T1000 (cell line): ENCODE results near the gene LHX1.

ENCODE experiments used
- DNase-seq: peaks from one replicate; lab custom pipeline; 2025; ENCODE audit warnings: mixed read lengths; lab: John Stamatoyannopoulos, UW

Gene LHX1

DNA sequence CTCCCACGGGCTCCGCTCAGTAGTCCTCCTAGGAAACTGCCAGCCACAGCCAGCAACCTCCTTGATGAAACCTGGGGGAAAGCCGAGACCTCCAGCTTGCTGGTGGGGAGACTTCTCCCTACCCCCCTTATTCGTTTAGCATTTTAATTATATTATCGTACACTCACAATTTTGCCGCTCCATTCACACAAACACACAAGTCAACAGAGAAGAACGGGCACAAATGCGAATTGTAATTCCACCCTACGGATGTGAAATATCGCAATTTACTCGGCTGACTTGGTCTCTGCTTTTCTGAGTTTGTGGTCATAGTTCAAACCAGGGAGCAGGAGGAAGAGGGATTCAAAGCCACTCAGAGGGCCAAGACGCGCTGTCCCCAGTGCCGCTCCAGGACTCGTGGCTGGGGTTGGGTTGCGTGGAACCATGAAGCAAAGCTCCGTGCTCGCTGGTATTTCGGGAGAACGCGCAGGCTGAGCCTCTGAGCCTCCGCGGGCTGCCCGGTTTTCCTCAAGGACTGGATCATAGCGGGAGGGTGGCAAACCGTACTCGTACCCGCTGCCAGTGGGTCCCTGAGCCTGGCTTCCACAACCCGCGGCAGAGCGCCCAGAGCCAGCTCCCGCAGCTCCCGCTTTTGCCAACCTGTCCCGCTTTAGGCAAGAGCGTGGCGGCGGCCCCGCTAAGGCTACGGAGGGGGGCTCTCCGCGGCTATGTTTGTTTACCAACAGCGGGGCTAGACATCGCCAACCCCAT is 2.0 kb downstream of the LHX1 start:
- no peak for DNase-seq

DNA sequence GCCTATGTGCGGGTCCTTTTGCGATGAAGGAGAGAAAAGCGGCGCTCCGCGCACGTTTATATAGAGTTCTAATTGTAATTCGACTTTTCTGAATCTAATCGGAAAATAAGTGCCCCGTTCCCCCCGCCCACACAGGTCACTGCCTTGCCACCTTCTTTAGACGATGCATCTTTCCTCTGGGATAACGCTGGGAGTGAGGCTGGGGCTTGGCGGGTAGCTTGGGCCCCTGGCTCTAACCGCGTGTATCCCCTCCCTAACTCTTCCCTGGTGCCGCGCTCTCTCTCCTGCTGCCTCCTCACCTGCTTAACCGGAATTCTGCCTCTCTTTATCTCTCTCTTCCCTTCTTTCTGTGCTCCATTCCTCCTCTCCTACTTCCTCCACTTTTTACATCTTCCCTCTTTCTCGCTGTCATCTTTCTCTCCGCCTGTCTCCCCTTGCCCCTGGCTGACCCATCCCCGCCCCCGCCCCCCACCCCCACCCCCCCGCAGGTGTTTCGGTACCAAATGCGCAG is 2.6 kb downstream of the LHX1 start:
- DNase-seq: no peak

DNA sequence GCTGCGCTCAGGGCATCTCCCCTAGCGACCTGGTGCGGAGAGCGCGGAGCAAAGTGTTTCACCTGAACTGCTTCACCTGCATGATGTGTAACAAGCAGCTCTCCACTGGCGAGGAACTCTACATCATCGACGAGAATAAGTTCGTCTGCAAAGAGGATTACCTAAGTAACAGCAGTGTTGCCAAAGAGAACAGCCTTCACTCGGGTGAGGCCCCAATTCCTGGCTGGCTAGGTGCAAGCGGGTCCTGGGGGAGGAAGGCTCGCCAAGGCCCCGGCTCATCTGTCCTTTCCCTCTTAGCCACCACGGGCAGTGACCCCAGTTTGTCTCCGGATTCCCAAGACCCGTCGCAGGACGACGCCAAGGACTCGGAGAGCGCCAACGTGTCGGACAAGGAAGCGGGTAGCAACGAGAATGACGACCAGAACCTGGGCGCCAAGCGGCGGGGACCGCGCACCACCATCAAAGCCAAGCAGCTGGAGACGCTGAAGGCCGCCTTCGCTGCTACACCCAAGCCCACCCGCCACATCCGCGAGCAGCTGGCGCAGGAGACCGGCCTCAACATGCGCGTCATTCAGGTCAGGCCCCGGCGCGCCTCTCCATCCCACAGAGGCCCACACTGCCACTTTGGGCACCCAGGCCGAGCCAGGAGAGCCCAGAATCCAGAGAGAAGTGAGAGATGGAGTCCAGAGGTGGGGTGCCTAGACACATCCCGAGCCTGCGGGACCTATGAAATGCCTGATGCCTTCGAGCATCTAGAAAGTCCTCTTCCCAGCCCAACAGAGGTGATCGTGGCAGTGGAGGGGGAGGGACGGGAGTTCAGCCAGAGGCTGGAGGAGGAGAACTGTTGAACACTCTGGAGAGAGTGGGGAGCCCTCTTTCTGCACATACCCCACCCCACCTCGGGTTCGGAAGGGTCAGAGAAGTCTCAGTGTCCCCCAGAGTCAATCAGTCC is 3.3 kb downstream of the LHX1 start:
- DNase-seq: no peak

- DNase-seq: no peak
Observed at GRCh38 chr17:36941265-36942010, 4.2 kb downstream of the LHX1 start.

DNA sequence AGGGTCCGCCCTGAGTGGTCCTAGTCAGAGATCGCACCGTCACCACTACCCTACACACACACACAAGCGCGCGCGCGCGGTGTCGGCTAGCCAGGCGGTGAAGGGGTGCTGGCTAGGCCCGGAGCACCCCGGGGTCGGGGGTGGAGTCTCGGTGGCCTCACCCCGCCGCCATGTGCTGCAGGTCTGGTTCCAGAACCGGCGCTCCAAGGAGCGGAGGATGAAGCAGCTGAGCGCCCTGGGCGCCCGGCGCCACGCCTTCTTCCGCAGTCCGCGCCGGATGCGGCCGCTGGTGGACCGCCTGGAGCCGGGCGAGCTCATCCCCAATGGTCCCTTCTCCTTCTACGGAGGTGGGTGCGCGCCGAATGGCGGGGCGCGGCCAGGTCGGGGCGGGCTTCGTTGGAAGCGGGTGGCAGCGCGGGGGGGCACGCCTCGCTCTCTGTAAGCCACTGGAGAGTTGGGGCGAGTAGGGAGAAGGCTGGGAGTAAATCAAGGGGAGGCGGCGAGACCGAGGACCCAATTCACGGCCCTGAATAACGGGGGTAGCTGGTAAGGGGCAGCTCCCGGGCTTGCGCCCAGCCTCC is 4.8 kb downstream of the LHX1 start:
- DNase-seq: no peak

- no peak for DNase-seq
Observed at GRCh38 chr17:36942631-36943125, 5.4 kb downstream of the LHX1 start.

DNA sequence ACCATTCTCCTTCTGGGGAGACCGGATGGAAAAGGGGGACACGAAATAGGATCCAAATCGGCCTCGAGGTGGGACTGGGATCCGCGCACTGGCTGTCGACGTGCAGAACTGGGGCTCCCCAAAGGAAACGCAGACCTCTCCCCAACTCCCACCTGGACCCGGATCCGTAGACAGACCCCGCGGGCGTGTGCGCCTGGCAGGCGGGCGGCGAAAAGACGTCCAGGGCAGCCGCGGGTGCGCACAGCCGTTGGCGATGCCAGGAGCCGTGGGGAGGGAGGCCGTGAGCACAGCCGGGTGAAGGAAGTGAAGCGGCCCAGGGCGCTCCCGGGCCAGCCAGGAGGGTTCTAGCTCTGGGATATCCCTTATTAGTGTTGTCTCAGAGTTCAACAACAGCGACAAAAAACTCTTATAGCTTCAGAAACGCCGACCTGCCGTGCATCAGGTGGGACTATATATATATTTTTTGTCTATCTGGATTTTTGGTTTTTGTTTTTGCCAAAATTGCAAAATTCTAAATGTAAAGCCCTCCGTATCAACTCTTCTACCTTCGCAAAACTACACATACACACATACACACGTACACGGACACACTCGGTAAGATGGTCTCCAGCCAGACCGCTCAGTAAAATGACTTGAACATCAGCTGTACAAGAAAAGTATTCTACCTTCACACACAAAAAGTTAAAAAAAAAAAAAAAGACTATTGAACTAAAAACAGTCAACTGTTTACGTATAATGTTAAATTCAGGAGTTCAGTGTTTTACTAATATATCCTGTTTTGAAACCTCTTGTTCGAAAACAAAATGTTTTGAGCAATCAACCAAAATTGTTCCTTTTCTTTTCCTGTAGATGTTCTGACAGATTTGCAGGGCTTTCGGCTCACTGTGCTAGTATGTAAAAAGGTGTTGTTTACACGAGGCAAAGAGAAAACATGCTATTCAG is 6.2 kb downstream of the LHX1 start:
- no peak for DNase-seq

GRCh38 chr17:36944553-36944952 is 7.3 kb downstream of the LHX1 start:
- no peak for DNase-seq

DNA sequence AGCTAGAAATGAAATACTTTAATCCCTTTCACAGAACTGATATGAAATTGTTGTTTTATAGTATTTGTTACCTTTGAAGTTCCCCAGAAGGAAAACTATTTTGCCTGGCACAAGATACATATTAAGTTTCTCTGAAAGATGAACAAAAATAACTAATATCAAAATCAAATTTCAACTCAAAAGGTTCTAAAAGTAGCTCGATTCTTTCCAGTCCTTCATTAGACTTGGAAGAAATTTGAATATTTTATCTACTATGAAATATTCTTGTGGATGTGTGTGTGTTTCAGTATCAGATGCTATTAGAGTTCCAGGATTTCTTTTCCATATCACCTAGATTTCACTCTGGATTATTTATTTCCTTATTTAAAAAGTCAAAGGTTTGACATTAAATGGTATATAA is 7.9 kb downstream of the LHX1 start:
- no peak for DNase-seq

DNA sequence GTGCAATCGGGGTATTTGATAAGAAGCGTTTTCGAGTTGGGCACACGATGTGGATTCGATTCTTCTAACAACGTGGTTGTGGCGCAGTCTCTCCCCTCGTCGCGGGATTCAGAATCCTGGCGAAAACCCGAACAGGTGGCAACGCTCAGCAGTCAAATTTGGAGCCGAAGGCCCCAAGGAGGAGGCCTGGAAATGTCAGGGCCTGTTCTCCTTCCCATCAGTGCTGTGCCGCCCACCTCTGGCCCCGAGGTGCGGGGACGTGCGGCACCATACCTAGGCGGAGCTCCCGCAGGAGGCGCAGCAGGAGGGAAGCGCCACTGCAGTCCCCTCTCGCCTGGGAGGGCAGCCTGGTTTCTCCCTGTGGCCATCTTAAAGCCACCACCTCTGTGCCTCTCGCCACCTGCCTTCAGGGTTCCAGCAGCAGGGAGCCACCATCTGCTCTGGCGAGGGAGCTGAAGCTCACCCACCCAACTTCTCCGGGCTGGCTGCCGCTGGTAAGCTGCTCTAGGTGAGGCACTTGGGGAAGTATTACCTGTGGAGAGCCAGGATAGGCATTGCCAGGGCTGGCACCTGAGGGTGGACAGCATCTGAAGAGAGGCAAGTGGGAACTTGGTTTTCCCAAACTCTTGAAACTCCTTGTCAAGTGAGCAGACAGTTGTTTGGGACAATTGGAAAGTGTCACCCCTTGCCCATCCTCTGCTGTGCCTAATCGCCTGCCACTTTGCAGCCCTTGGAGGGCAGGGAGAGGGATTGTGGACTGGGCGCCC is 8.9 kb downstream of the LHX1 start:
- no peak for DNase-seq

DNA sequence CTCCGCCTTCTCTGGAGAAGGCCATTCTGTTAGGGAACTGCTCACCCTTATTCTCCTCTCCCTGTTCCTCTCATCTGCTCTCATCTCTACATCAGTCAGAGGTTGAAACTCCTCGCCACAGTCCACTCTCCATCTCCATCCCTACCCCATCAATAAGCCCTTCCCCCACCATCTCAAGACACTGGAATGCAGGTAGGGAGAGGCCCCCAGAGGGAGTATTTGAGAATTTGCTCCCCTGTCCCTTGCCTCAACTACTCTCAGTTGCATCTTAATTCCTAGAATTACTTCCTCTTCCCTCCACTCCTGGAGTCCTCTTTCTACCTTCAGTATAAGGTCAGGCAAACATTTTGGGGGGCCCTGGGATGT is 9.4 kb downstream of the LHX1 start:
- DNase-seq: no peak

GRCh38 chr17:36947922-36948716 is 10.8 kb downstream of the LHX1 start:
- DNase-seq: no peak

DNA sequence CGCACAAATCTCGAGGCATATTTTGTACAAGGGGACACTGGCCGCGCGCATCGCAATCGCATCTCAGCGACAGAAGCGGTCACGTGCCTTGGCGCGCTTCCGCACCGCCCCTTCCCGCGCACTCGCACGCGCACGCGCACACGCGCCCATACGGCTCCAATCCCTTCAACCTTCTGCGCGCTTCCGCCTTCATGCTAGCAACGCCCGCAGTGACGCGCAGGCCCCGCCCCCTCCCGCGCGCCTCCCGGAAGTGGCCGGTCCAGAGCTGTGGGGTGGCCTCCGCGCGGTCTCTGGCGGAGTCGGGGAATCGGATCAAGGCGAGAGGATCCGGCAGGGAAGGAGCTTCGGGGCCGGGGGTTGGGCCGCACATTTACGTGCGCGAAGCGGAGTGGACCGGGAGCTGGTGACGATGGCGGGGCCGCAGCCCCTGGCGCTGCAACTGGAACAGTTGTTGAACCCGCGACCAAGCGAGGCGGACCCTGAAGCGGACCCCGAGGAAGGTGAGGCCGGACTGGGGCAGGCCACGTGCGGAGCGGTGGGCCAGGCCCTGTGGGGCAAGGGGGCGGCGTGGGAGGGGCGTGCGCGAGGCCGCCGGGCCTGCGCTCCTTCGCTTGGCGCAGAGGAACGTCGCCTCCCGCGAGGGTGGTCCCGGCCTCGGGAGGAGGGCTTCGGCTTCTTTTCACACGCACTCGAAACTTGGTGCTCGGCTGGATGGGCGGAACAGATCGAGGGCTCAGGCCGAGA is 11.6 kb downstream of the LHX1 start, which contains the start of gene AATF:
Gene AATF, plus strand, starts transcription at position 238 of the 744 bp plus-strand sequence. Its CDS starts 172 bp downstream, at position 410.
- peak; percentile 96 for DNase-seq

DNA sequence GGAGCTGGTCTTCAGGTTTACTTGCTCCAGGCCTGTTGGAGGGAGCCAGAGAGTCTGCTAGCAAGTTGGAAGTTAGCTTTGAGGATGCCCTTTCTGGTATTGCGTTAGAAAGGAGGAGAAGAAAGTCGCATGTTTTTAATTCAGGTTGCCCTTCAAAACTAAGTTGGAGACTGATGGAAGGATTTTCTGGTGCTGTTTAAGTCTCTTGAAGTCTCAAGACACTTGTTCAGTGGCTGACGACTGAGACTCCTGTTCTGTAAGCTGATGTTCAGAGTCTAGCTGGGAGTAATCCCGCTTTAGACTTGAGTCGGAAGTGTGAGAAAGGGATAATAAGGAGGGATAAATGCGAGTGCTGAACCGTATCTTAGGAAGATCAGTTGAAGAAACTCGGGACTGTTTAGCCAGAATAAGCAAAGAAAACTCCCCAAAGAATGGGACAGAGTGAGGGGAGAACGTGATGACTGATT is 12.2 kb downstream of the LHX1 start:
- DNase-seq: no peak

- no peak for DNase-seq
Observed at GRCh38 chr17:36950027-36950426, 12.8 kb downstream of the LHX1 start.

DNA sequence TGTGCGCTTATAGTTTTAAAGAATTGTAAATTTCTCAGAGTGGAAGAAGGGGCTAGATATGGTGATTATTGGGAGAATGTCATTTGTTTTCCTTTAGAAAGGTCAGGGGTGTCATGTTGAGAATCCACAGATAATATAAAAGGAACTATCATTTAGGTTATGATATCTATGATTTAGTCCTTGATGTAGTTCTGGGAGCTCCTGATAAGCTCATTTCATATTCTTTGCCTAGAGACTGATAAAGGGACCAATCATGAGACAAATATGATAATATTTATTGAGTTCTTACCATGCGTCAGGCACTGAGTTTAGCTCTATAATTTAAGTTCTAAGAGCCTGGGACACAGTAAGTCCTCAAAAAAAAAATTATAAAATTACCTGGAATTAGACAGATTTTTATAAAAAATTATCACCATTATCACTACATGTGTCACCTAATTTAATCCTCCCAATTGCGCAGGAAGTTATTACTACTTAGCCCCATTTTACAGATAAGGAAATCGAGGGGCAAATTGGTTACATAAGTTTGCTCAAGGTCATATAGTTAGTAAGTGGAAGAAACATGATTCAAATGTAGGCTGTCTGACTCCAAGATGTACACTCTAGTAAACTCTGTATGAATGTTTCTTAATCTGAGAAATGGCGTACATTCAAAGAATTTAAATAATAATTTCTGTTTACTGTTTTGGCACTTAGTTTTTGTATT is 14.0 kb downstream of the LHX1 start:
- no peak for DNase-seq

- DNase-seq: no peak
Observed at GRCh38 chr17:36971508-36971907, 34.2 kb downstream of the LHX1 start.
